GM12892 (cell line): ENCODE measurements around the gene EPC2.

Experiments
- DNase-seq: peaks from one replicate; pipeline ENCODE4 v3.0.0; 2011; ENCODE audit not compliant: insufficient read length
- FAIRE-seq: peaks from 2 replicates; lab custom pipeline; 2011; peaks lifted over from hg19 to GRCh38; lab: Jason Lieb, UNC
- POLR2A ChIP-seq: IDR thresholded peaks from 2 replicates; pipeline ENCODE4 v1.6.1; 2011; ENCODE audit warnings: low read depth, low read length, control low read depth
- POLR2AphosphoS5 ChIP-seq: IDR thresholded peaks from 2 replicates; pipeline ENCODE4 v1.6.1; 2011; ENCODE audit warnings: low read depth, low read length, control low read depth
- TAF1 ChIP-seq: IDR thresholded peaks from 2 replicates; pipeline ENCODE4 v1.6.1; 2011; ENCODE audit warnings: low read depth, mild to moderate bottlenecking, control low read depth, low read length, borderline replicate concordance

The EPC2 gene

GRCh38 chr2:148802448-148803220 is 158.1 kb downstream of the EPC2 start:
- FAIRE-seq (no peak), DNase-seq (no peak)
- no peak for TF ChIP-seq POLR2AphosphoS5
- no peak for TF ChIP-seq POLR2A
- TF ChIP-seq TAF1: no peak

- DNase-seq: no peak
- FAIRE-seq: no peak
- TF ChIP-seq POLR2A (no peak), TAF1 (no peak), POLR2AphosphoS5 (no peak)
Measured at GRCh38 chr2:148810081-148810480, 165.5 kb downstream of the EPC2 start.

GRCh38 chr2:148812306-148812705 is 167.8 kb downstream of the EPC2 start:
- DNase-seq (no peak), FAIRE-seq (no peak)

GRCh38 chr2:148813603-148814065 is 169.1 kb downstream of the EPC2 start:
- TF ChIP-seq POLR2AphosphoS5: no peak
- TF ChIP-seq TAF1: no peak
- TF ChIP-seq POLR2A: no peak
- peak; percentile 96 for FAIRE-seq
- peak; percentile 63 for DNase-seq

More at GRCh38 chr2:148812306-148812705, 167.8 kb downstream of the EPC2 start:
- no peak for TF ChIP-seq TAF1
- no peak for TF ChIP-seq POLR2AphosphoS5

- no peak for DNase-seq
- TF ChIP-seq POLR2AphosphoS5 (no peak), TAF1 (no peak), POLR2A (no peak)
- peak; percentile 50 for FAIRE-seq
Measured at GRCh38 chr2:148814143-148814859, 169.8 kb downstream of the EPC2 start.

- TF ChIP-seq POLR2AphosphoS5: no peak
- TF ChIP-seq TAF1: no peak
- no peak for TF ChIP-seq POLR2A
- peak; percentile 27 for FAIRE-seq
- DNase-seq: no peak
Measured at GRCh38 chr2:148814860-148815419, 170.4 kb downstream of the EPC2 start.

GRCh38 chr2:148816176-148816575 is 171.6 kb downstream of the EPC2 start:
- FAIRE-seq (no peak), DNase-seq (no peak)
- TF ChIP-seq TAF1: no peak
- no peak for TF ChIP-seq POLR2AphosphoS5
- no peak for TF ChIP-seq POLR2A

- FAIRE-seq (no peak), DNase-seq (no peak)
- TF ChIP-seq POLR2AphosphoS5 (no peak), TAF1 (no peak), POLR2A (no peak)
Measured at GRCh38 chr2:148817210-148817708, 172.7 kb downstream of the EPC2 start.

- DNase-seq: no peak
- no peak for FAIRE-seq
- TF ChIP-seq POLR2A (no peak), TAF1 (no peak), POLR2AphosphoS5 (no peak)
Measured at GRCh38 chr2:148819019-148819585, 174.6 kb downstream of the EPC2 start.

- no peak for DNase-seq
- FAIRE-seq: no peak
- no peak for TF ChIP-seq TAF1
- no peak for TF ChIP-seq POLR2A
- no peak for TF ChIP-seq POLR2AphosphoS5
Measured at GRCh38 chr2:148824190-148824589, 179.6 kb downstream of the EPC2 start.

- TF ChIP-seq POLR2AphosphoS5 (no peak), TAF1 (no peak), POLR2A (no peak)
- DNase-seq: no peak
- FAIRE-seq: no peak
Measured at GRCh38 chr2:148826791-148827190, 182.2 kb downstream of the EPC2 start.

- FAIRE-seq (no peak), DNase-seq (no peak)
- TF ChIP-seq TAF1: no peak
- TF ChIP-seq POLR2AphosphoS5: no peak
- TF ChIP-seq POLR2A: no peak
Measured at GRCh38 chr2:148828941-148829340, 184.4 kb downstream of the EPC2 start.
